A549 (cell line): ENCODE results near the gene PRKG1. TPM values are rescaled to one million over a fixed set of nuclear protein-coding genes. Genes with fewer than 3 reads are reported as not detected.

ENCODE experiments used
- ATAC-seq, 2 experiments: fragments of 200-7000 bp in 1 of 2; fragments of >200 bp in 1 of 2; cut with Nextera tagmentation in 1 of 2; cut with Tn5 transposase in 1 of 2; 3 replicates each; pipeline versions ENCODE4 v1.8.0 to v1.9.1; 2018 to 2020; ENCODE audit warnings: mild to moderate bottlenecking in 1 of 2, moderate library complexity in 1 of 2
- CTCF ChIA-PET: fragments of 300-600 bp; sonication (Branson Sonifier 250); formaldehyde crosslinking; extraction: SDS; loops from one replicate; lab custom pipeline; 2021; ENCODE audit warnings: antibody characterized with exemption, inconsistent platforms; lab: Yijun Ruan, JAX
- POLR2A ChIA-PET: fragments of 350-600 bp; formaldehyde crosslinking; extraction: SDS; loops from one replicate; lab custom pipeline; 2021; ENCODE audit warnings: antibody characterized with exemption, inconsistent platforms; lab: Yijun Ruan, JAX
- DNase-seq, 2 experiments: peaks; one replicate each; pipeline versions ENCODE4 v3.0.0 to v3.0.0-alpha.2; 2011 to 2016; ENCODE audit warnings: low read depth in 1 of 2, low spot score in 1 of 2
- FAIRE-seq: peaks from 2 replicates; lab custom pipeline; 2011; peaks lifted over from hg19 to GRCh38; lab: Jason Lieb, UNC
- H3K27ac ChIP-seq, 2 experiments: fragments of >200 bp; sonication (Bioruptor Twin); formaldehyde crosslinking; 3 replicates each; pipeline ENCODE4 v1.5.1; 2016 to 2017
- H3K4me1 ChIP-seq: fragments of >200 bp; sonication (Bioruptor Twin); formaldehyde crosslinking; 3 replicates; pipeline ENCODE4 v1.6.1; 2016
- H3K4me2 ChIP-seq: fragments of >200 bp; sonication (Bioruptor Twin); formaldehyde crosslinking; 3 replicates; pipeline ENCODE4 v1.6.1; 2016
- H3K4me3 ChIP-seq: fragments of >200 bp; sonication (Bioruptor Twin); formaldehyde crosslinking; 3 replicates; pipeline ENCODE4 v1.5.1; 2016
- H3K9me3 ChIP-seq: fragments of >200 bp; sonication (Bioruptor Twin); formaldehyde crosslinking; 3 replicates; pipeline ENCODE4 v1.6.1; 2016
- EHF ChIP-seq: fragments of 250-450 bp; sonication (Bioruptor Pico); IDR thresholded peaks from 2 replicates; pipeline ENCODE4 v1.5.0; 2020; ENCODE audit warnings: mild to moderate bottlenecking
- EHMT2 ChIP-seq: fragments of 200-600 bp; sonication (generic); IDR thresholded peaks from 2 replicates; pipeline ENCODE4 v1.6.1; 2016; ENCODE audit warnings: antibody characterized with exemption, low read depth, mild to moderate bottlenecking, moderate library complexity
- EP300 ChIP-seq, 2 experiments: fragments of >200 bp; sonication (Bioruptor Twin); formaldehyde crosslinking; IDR thresholded peaks; 2 replicates in 1 of 2; 3 replicates in 1 of 2; pipeline ENCODE4 v1.6.1; 2016 to 2017
- GATA3 ChIP-seq: IDR thresholded peaks from 2 replicates; pipeline ENCODE4 v1.6.1; 2012; ENCODE audit warnings: borderline replicate concordance
- KDM5A ChIP-seq: fragments of 200-600 bp; sonication (generic); IDR thresholded peaks from 2 replicates; pipeline ENCODE4 v1.6.1; 2016; ENCODE audit warnings: antibody characterized with exemption, mild to moderate bottlenecking
- MAFK ChIP-seq: fragments of 450-650 bp; IDR thresholded peaks from 2 replicates; pipeline ENCODE4 v1.6.1; 2014; ENCODE audit not compliant: partially characterized antibody
- MYC ChIP-seq: IDR thresholded peaks from 2 replicates; pipeline ENCODE4 v1.6.1; 2012; ENCODE audit warnings: mild to moderate bottlenecking, inconsistent platforms, low read length, improper control_type of control experiment, borderline replicate concordance
- NFE2L2 ChIP-seq: fragments of 150-350 bp; conservative IDR thresholded peaks from 2 replicates; pipeline ENCODE4 v1.6.1; 2014; ENCODE audit warnings: low read length
- POLR2A ChIP-seq: IDR thresholded peaks from 2 replicates; pipeline ENCODE4 v1.6.1; 2012; ENCODE audit warnings: mild to moderate bottlenecking, low read length
- RAD21 ChIP-seq, 2 experiments: fragments of >200 bp in 1 of 2; sonication (Bioruptor Twin) in 1 of 2; formaldehyde crosslinking in 1 of 2; IDR thresholded peaks in 1 of 2; conservative IDR thresholded peaks in 1 of 2; 2 replicates in 1 of 2; 3 replicates in 1 of 2; pipeline ENCODE4 v1.6.1; 2012 to 2018; ENCODE audit warnings: inconsistent platforms in 1 of 2
- TFCP2L1 ChIP-seq: fragments of 250-450 bp; sonication (Bioruptor Pico); IDR thresholded peaks from 2 replicates; pipeline ENCODE4 v1.5.0; 2021; ENCODE audit warnings: mild to moderate bottlenecking
- TP53 ChIP-seq: fragments of 250-450 bp; sonication (Bioruptor Pico); IDR thresholded peaks from 2 replicates; pipeline ENCODE4 v1.5.0; 2021; ENCODE audit warnings: mild to moderate bottlenecking, moderate library complexity
- ZC3H11A ChIP-seq: fragments of 450-650 bp; IDR thresholded peaks from 2 replicates; pipeline ENCODE4 v1.6.1; 2014; ENCODE audit warnings: antibody characterized with exemption, mild to moderate bottlenecking
- ZFP36 ChIP-seq: fragments of 450-650 bp; IDR thresholded peaks from 2 replicates; pipeline ENCODE4 v1.6.1; 2014; ENCODE audit warnings: borderline replicate concordance; ENCODE audit not compliant: partially characterized antibody
- WGBS: methylation state at CpG from one replicate; pipeline ENCODE4 v1.1.6; 2017; ENCODE audit errors: missing lambda C conversion rate; 5-methylcytosine and 5-hydroxymethylcytosine counted together
- polyA plus RNA-seq, 4 experiments: library from polyadenylated mRNA; depleted of rRNA in 3 of 4; stranded (reverse); fragments of >200 nt; fragmentation: RNase III in 1 of 4; extraction: RNeasy Plus Mini Kit Qiagen cat#74134 plus additional on column Dnase treatment in 1 of 4; gene quantifications; 2 replicates in 3 of 4; 3 replicates in 1 of 4; pipeline ENCODE4 v1.2.3, GENCODE V29; 2011 to 2017
- TF ChIP-seq, protein P1 (sequence below): fragments of 250-450 bp; sonication (Bioruptor Pico); IDR thresholded peaks from 2 replicates; pipeline ENCODE4 v1.5.0; 2021; ENCODE audit warnings: mild to moderate bottlenecking, moderate library complexity, borderline replicate concordance
- TF ChIP-seq, protein P2 (sequence below): fragments of 450-650 bp; IDR thresholded peaks from 2 replicates; pipeline ENCODE4 v1.6.1; 2014; ENCODE audit warnings: antibody characterized with exemption
- TF ChIP-seq, protein P3 (sequence below): fragments of >200 bp; sonication (Bioruptor Twin); formaldehyde crosslinking; IDR thresholded peaks from 2 replicates; pipeline ENCODE4 v1.6.1; 2016
- TF ChIP-seq, protein P4 (sequence below): fragments of 200-600 bp; sonication (generic); IDR thresholded peaks from 2 replicates; pipeline ENCODE4 v1.6.1; 2016; ENCODE audit warnings: antibody characterized with exemption, mild to moderate bottlenecking, moderate library complexity
- TF ChIP-seq, protein P5 (sequence below): IDR thresholded peaks from 2 replicates; pipeline ENCODE4 v1.6.1; 2012
- TF ChIP-seq, protein P6 (sequence below): fragments of 250-450 bp; sonication (Bioruptor Pico); IDR thresholded peaks from 2 replicates; pipeline ENCODE4 v1.5.0; 2020; ENCODE audit warnings: low read depth, mild to moderate bottlenecking, moderate library complexity

Gene PRKG1
- polyA plus RNA-seq, 2 of the 4 experiments (the other 2 are of a cell fraction) = not detected

DNA sequence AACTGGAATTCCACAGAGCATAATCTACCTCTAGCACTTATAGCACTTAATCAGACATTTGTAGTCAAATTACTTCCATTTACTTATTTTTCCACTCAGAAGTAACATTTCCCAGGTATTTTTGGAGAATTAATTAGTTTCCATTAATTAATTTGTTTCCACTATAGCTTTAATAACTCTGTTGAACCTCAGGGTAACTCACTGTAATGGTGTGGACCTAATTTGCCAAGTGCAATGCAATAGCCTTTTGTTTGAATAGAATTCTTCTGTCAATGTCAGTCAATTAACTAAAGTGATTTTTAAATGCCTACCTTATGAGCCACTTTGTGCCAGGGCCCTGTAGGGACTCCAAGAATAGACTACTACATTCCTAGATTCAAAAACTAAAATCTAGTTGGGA, 509.7 kb downstream of the PRKG1 start:
- no peaks in the 10 kb centered on the region for H3K4me1 ChIP-seq
- TF ChIP-seq, protein P1, sequence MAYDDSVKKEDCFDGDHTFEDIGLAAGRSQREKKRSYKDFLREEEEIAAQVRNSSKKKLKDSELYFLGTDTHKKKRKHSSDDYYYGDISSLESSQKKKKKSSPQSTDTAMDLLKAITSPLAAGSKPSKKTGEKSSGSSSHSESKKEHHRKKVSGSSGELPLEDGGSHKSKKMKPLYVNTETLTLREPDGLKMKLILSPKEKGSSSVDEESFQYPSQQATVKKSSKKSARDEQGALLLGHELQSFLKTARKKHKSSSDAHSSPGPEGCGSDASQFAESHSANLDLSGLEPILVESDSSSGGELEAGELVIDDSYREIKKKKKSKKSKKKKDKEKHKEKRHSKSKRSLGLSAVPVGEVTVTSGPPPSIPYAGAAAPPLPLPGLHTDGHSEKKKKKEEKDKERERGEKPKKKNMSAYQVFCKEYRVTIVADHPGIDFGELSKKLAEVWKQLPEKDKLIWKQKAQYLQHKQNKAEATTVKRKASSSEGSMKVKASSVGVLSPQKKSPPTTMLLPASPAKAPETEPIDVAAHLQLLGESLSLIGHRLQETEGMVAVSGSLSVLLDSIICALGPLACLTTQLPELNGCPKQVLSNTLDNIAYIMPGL = no peak
- TF ChIP-seq, protein P2, sequence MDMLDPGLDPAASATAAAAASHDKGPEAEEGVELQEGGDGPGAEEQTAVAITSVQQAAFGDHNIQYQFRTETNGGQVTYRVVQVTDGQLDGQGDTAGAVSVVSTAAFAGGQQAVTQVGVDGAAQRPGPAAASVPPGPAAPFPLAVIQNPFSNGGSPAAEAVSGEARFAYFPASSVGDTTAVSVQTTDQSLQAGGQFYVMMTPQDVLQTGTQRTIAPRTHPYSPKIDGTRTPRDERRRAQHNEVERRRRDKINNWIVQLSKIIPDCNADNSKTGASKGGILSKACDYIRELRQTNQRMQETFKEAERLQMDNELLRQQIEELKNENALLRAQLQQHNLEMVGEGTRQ = no peak
- no peak for TF ChIP-seq ZFP36
- TF ChIP-seq EHF = no peak
- TF ChIP-seq, all 56 proteins: peak for 0
- DNase-seq = no peak
- Histone ChIP-seq H3K4me2 (no peak overlapping the region), H3K9me3 (no peaks in the 10 kb centered on the region), H3K27ac (no peak overlapping the region), H3K4me3 (no peak overlapping the region)
- no peak for ATAC-seq
- ChIA-PET POLR2A (no interaction called here), CTCF (no interaction called here)
- FAIRE-seq = no peak

DNA sequence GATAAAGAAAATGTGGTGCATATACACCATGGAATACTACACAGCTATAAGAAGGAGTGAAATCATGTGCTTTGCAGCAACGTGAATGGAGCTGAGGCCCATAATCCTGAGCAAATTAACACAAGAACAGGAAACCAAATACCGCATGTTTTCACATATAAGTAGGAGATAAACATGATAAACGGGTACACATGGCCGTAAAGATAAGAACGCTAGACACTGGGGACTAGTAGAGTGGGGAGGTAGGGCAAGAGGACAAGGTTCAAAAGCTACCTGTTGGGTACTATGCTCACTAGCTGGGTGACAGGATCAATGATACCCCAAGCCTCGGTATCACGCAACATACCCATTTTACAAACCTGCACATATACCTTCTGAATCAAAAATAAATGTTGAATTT, 511.5 kb downstream of the PRKG1 start:
- ATAC-seq = no peak
- POLR2A ChIA-PET = no interaction called here
- 58% methylated on average over 7 of the region's 7 CpGs for WGBS

DNA sequence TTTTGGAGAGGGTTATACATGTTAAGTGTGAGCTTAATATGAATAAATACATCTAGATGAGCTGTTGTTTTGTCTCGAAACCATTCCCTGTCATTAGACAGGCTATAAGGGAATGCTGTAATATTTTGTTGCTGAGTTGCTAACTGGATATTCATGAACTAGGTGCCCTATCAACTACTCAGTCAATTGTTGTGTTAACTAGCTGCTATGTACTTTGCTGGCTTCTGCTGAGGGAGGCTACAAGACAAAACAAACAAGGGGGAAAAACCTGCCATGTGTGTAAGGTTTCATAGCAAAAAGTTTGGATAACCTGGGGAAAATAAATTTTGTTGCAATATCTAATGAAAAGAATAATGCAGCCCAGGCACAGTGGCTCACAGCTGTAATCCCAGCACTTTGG, 514.7 kb downstream of the PRKG1 start:
- DNase-seq (no peak), ATAC-seq (no peak), FAIRE-seq (no peak)
- 0% methylated on average over 1 of the region's 1 CpG for WGBS
- ChIA-PET POLR2A (no interaction called here), CTCF (no interaction called here)
- no peak overlapping the region for H3K27ac ChIP-seq
- H3K4me2 ChIP-seq = no peak overlapping the region
- no peak overlapping the region for H3K4me3 ChIP-seq
- no peaks in the 10 kb centered on the region for H3K9me3 ChIP-seq
- H3K4me1 ChIP-seq = no peaks in the 10 kb centered on the region
- TF ChIP-seq MAFK (no peak), MYC (no peak), RAD21 (conservative IDR thresholded peaks at IDR 0.05 in 1 of 2, IDR thresholded peaks at IDR 0.05 in 1 of 2) (no peak), EHF (no peak), ZC3H11A (no peak), ZFP36 (no peak), KDM5A (no peak), POLR2A (no peak), TP53 (CRISPR knock-in tag) (no peak), EP300 (IDR thresholded peaks at IDR 0.05) (no peak), EHMT2 (no peak), NFE2L2 (no peak), TFCP2L1 (CRISPR knock-in tag) (no peak)
- TF ChIP-seq, protein P3, sequence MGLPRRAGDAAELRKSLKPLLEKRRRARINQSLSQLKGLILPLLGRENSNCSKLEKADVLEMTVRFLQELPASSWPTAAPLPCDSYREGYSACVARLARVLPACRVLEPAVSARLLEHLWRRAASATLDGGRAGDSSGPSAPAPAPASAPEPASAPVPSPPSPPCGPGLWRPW = no peak
- TF ChIP-seq, protein P2 = no peak
- TF ChIP-seq, protein P4, sequence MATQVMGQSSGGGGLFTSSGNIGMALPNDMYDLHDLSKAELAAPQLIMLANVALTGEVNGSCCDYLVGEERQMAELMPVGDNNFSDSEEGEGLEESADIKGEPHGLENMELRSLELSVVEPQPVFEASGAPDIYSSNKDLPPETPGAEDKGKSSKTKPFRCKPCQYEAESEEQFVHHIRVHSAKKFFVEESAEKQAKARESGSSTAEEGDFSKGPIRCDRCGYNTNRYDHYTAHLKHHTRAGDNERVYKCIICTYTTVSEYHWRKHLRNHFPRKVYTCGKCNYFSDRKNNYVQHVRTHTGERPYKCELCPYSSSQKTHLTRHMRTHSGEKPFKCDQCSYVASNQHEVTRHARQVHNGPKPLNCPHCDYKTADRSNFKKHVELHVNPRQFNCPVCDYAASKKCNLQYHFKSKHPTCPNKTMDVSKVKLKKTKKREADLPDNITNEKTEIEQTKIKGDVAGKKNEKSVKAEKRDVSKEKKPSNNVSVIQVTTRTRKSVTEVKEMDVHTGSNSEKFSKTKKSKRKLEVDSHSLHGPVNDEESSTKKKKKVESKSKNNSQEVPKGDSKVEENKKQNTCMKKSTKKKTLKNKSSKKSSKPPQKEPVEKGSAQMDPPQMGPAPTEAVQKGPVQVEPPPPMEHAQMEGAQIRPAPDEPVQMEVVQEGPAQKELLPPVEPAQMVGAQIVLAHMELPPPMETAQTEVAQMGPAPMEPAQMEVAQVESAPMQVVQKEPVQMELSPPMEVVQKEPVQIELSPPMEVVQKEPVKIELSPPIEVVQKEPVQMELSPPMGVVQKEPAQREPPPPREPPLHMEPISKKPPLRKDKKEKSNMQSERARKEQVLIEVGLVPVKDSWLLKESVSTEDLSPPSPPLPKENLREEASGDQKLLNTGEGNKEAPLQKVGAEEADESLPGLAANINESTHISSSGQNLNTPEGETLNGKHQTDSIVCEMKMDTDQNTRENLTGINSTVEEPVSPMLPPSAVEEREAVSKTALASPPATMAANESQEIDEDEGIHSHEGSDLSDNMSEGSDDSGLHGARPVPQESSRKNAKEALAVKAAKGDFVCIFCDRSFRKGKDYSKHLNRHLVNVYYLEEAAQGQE = no peak
- TF ChIP-seq, protein P5, sequence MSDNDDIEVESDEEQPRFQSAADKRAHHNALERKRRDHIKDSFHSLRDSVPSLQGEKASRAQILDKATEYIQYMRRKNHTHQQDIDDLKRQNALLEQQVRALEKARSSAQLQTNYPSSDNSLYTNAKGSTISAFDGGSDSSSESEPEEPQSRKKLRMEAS = no peak
- TF ChIP-seq, protein P6, sequence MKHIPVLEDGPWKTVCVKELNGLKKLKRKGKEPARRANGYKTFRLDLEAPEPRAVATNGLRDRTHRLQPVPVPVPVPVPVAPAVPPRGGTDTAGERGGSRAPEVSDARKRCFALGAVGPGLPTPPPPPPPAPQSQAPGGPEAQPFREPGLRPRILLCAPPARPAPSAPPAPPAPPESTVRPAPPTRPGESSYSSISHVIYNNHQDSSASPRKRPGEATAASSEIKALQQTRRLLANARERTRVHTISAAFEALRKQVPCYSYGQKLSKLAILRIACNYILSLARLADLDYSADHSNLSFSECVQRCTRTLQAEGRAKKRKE (CRISPR knock-in tag) = no peak

More for the DNA sequence above, 511.5 kb downstream of the PRKG1 start:
- DNase-seq (no peak), FAIRE-seq (no peak)
- H3K27ac ChIP-seq = no peak overlapping the region
- no peak overlapping the region for H3K4me3 ChIP-seq
- no peaks in the 10 kb centered on the region for H3K9me3 ChIP-seq
- no peak overlapping the region for H3K4me2 ChIP-seq
- TF ChIP-seq GATA3 = no peak
- CTCF ChIA-PET = no interaction called here
- H3K4me1 ChIP-seq = no peaks in the 10 kb centered on the region
